Measurements from ENCODE around the gene FXYD1. TPM values are rescaled to one million over a fixed set of nuclear protein-coding genes. Genes with fewer than 3 reads are reported as not detected.
A peak's percentile ranks its signal among the peaks of the same experiment; 100 is the strongest.

FXYD1 gene
- polyA plus RNA-seq, 2 of the 4 experiments (the other 2 are of a cell fraction): not detected

- H3K9me3 ChIP-seq: no peaks in the 10 kb centered on the region
- TF ChIP-seq RNF2 (IDR thresholded peaks at IDR 0.05; ENCODE audit: borderline replicate concordance, low read depth) (no peak), RFX5 (IDR thresholded peaks at IDR 0.05) (peak; percentile 93)
- no peak overlapping the region for H3K4me3 ChIP-seq
- WGBS (ENCODE audit: missing lambda C conversion rate): 20% methylated on average over 13 of the region's 15 CpGs
- H3K27ac ChIP-seq: no peak overlapping the region
- FAIRE-seq (peak; percentile 49), ATAC-seq (peak; percentile 10 to 21; a peak in 3 of 6 replicates), DNase-seq (ENCODE audit: low read depth in 1 of 2, low spot score in 1 of 2) (peak; percentile 92)
- peaks cover 46% of the 10 kb centered on the region for H3K4me1 ChIP-seq
- peak overlapping the region; percentile 23; the same call in 2 of the 3 replicates for H3K4me2 ChIP-seq
- ChIA-PET CTCF (interaction anchor here (1.0 to 9.4 kb wide), 11 partner anchors 9 to 504 kb away, joined by 3 to 163 read pairs (median 6); partner anchors contain the start of genes FXYD5, LGI4 and USF2), POLR2A (no interaction called here)
Observed at GRCh38 chr19:35144600-35145436, 6.2 kb downstream of the FXYD1 start.

- Histone ChIP-seq H3K4me1 (peaks cover 36% of the 10 kb centered on the region), H3K9me3 (no peaks in the 10 kb centered on the region), H3K27ac (no peak overlapping the region), H3K4me3 (no peak overlapping the region), H3K4me2 (no peak overlapping the region)
- CTCF ChIA-PET: interaction anchor here (1.0 to 9.4 kb wide), 6 partner anchors 11 to 80 kb away, joined by 3 to 163 read pairs (median 6); partner anchors contain the start of genes FXYD5 and LGI4
- 78% methylated on average over 7 of the region's 7 CpGs for WGBS (ENCODE audit: missing lambda C conversion rate)
- FAIRE-seq: peak; percentile 70
- DNase-seq (ENCODE audit: low read depth in 1 of 2, low spot score in 1 of 2): no peak
- ATAC-seq: no peak
- TF ChIP-seq HOXB13 (CRISPR knock-in tag; IDR thresholded peaks at IDR 0.05; ENCODE audit: low read depth) (no peak), FOSL2 (IDR thresholded peaks at IDR 0.05) (no peak), FOSL2 (CRISPR knock-in tag; IDR thresholded peaks at IDR 0.05) (no peak), HEYL (CRISPR knock-in tag; IDR thresholded peaks at IDR 0.05) (no peak), NR3C1 (IDR thresholded peaks at IDR 0.05) (no peak)
- POLR2A ChIA-PET: no interaction called here
Observed at GRCh38 chr19:35146746-35147459, 8.3 kb downstream of the FXYD1 start.

GRCh38 chr19:35149463-35149862 is 10.8 kb downstream of the FXYD1 start:
- ATAC-seq: no peak
- peaks cover 14% of the 10 kb centered on the region for H3K4me1 ChIP-seq
- H3K27ac ChIP-seq: no peak overlapping the region
- no peak overlapping the region for H3K4me2 ChIP-seq
- 86% methylated on average over 3 of the region's 3 CpGs for WGBS (ENCODE audit: missing lambda C conversion rate)
- no peaks in the 10 kb centered on the region for H3K9me3 ChIP-seq
- ChIA-PET POLR2A (no interaction called here), CTCF (interaction anchor here (1.2 to 9.4 kb wide), 11 partner anchors 8 to 105 kb away, joined by 3 to 163 read pairs (median 5); partner anchors contain the start of genes FXYD3, FXYD5 and LGI4)
- DNase-seq (ENCODE audit: low read depth in 1 of 2, low spot score in 1 of 2): no peak
- FAIRE-seq: no peak
- no peak for TF ChIP-seq ZFP36 (IDR thresholded peaks at IDR 0.05; ENCODE audit: borderline replicate concordance, partially characterized antibody)
- no peak for TF ChIP-seq NFE2L2 (conservative IDR thresholded peaks at IDR 0.05; ENCODE audit: low read length)
- no peak for TF ChIP-seq ZC3H11A (IDR thresholded peaks at IDR 0.05)
- TF ChIP-seq TP53 (CRISPR knock-in tag; IDR thresholded peaks at IDR 0.05): no peak
- TF ChIP-seq NPAS2 (CRISPR knock-in tag; IDR thresholded peaks at IDR 0.05; ENCODE audit: borderline replicate concordance): no peak
- no peak for TF ChIP-seq GATA3 (IDR thresholded peaks at IDR 0.05; ENCODE audit: borderline replicate concordance)
- no peak for TF ChIP-seq BCL3 (IDR thresholded peaks at IDR 0.05)
- TF ChIP-seq MAFK (IDR thresholded peaks at IDR 0.05; ENCODE audit: partially characterized antibody): no peak
- TF ChIP-seq MAZ (IDR thresholded peaks at IDR 0.05; ENCODE audit: borderline replicate concordance, low read depth, low read length): no peak
- TF ChIP-seq USF2 (IDR thresholded peaks at IDR 0.05): no peak
- TF ChIP-seq RCOR1 (IDR thresholded peaks at IDR 0.05; ENCODE audit: low read depth, low read length): no peak
- TF ChIP-seq CEBPB (IDR thresholded peaks at IDR 0.05): no peak
- no peak for TF ChIP-seq POLR2AphosphoS2 (conservative IDR thresholded peaks at IDR 0.05; ENCODE audit: low read length)
- TF ChIP-seq HES2 (IDR thresholded peaks at IDR 0.05): no peak
- no peak for TF ChIP-seq KDM1A (IDR thresholded peaks at IDR 0.05; ENCODE audit: low read depth)
- no peak overlapping the region for H3K4me3 ChIP-seq

Data from A549 (cell line).